Gastrocnemius medialis (tissue), 4 donors: Measurements from ENCODE around the gene SMOC2. TPM values are rescaled to one million over a fixed set of nuclear protein-coding genes. Genes with fewer than 3 reads are reported as not detected.

Source experiments
- ATAC-seq, 2 donors: fragments of 150-250 bp; one replicate each; pipeline ENCODE4 v1.9.1; 2016
- DNase-seq, 2 donors: peaks; one replicate each; pipeline ENCODE4 v3.0.0-alpha.2; 2019
- H3K27ac ChIP-seq, 4 donors: fragments of 200-600 bp; sonication (generic); 1 replicate in 1 of 4; 2 replicates in 3 of 4; pipeline ENCODE4 v1.5.1; 2016 to 2018; ENCODE audit warnings: mild to moderate bottlenecking in 2 of 4, moderate library complexity in 1 of 4
- H3K27me3 ChIP-seq, 3 donors: fragments of 200-600 bp; sonication (generic) in 2 of 3; 1 replicate in 1 of 3; 2 replicates in 2 of 3; pipeline versions ENCODE4 v1.5.1 to v1.6.0; 2016 to 2019; ENCODE audit warnings: mild to moderate bottlenecking in 1 of 3, moderate library complexity in 1 of 3
- H3K36me3 ChIP-seq, 2 donors: fragments of 200-600 bp; sonication (generic) in 1 of 2; one replicate each; pipeline ENCODE4 v1.5.1; 2017 to 2018
- H3K4me1 ChIP-seq, 2 donors: fragments of 200-600 bp; sonication (generic) in 1 of 2; one replicate each; pipeline ENCODE4 v1.5.1; 2016 to 2017; ENCODE audit warnings: mild to moderate bottlenecking in 2 of 2
- H3K4me3 ChIP-seq, 4 donors: fragments of 200-600 bp; sonication (generic) in 3 of 4; 1 replicate in 1 of 4; 2 replicates in 3 of 4; pipeline ENCODE4 v1.5.1; 2016 to 2019; ENCODE audit warnings: mild to moderate bottlenecking in 2 of 4
- H3K9me3 ChIP-seq, 3 donors: fragments of 200-600 bp; sonication (generic) in 2 of 3; 1 replicate in 1 of 3; 2 replicates in 2 of 3; pipeline ENCODE4 v1.5.1; 2016 to 2019
- POLR2A ChIP-seq, 2 donors: fragments of 450-650 bp; IDR thresholded peaks; one replicate each; pipeline ENCODE4 v1.6.1; 2017; ENCODE audit warnings: antibody characterized with exemption in 2 of 2, mild to moderate bottlenecking in 2 of 2, moderate library complexity in 2 of 2
- in situ Hi-C, 4 donors: fragments of 200-750 bp; cut with MboI; loops; one replicate each; pipeline versions ENCODE4 v1.15.0 to v1.8.0; 2017; ENCODE audit warnings: low sequenced_read_pairs in 4 of 4
- intact Hi-C: fragments of 100-400 bp; cut with DNase I; formaldehyde crosslinking; loops from one replicate; pipeline ENCODE4 v1.15.1; 2023; ENCODE audit warnings: low total_unique reads
- total RNA-seq, 4 donors: library from RNA; depleted of rRNA; stranded (reverse); fragments of >200 nt; gene quantifications; one replicate each; pipeline versions ENCODE4 v1.1.0 to v1.2.3, GENCODE V29; 2016
- TF ChIP-seq, protein P1 (sequence below), 5 experiments: fragments of 450-650 bp in 3 of 5; fragments of 200-600 bp in 2 of 5; sonication (generic) in 2 of 5; IDR thresholded peaks in 4 of 5; conservative IDR thresholded peaks in 1 of 5; 1 replicate in 4 of 5; 2 replicates in 1 of 5; pipeline ENCODE4 v1.5.1; 2016 to 2019; ENCODE audit warnings: antibody characterized with exemption in 5 of 5, mild to moderate bottlenecking in 3 of 5, moderate library complexity in 3 of 5

SMOC2 gene
- total RNA-seq, 4 donors from 2014 or later, result 7.2 to 34.4 (median 16.5) TPM

DNA sequence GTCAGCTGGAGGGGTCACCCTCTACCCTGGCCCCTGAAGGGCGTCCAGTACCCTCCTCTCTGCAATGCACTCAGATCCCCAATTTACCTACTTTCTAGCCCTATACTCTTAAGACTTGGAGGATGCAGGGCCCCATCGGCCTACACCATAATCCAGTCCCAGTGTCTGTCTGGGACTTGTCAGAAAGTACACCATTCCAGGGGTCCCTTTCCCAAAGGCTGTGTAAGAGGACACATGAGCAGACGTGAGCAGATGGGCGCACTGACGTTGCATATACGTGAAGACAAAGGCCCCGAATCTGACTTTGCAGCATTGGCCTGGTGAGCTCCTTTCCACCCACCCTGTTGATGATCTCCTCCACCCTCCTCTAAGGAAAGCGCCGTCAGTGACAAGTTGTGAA lies 20.9 kb upstream of the SMOC2 start:
- Histone ChIP-seq H3K9me3 (no peaks in the 10 kb centered on the region), H3K27ac (no peak overlapping the region), H3K4me3 (no peak overlapping the region), H3K36me3 (no peaks in the 10 kb centered on the region), H3K27me3 (no peaks in the 10 kb centered on the region), H3K4me1 (no peaks in the 10 kb centered on the region)
- TF ChIP-seq, protein P1, sequence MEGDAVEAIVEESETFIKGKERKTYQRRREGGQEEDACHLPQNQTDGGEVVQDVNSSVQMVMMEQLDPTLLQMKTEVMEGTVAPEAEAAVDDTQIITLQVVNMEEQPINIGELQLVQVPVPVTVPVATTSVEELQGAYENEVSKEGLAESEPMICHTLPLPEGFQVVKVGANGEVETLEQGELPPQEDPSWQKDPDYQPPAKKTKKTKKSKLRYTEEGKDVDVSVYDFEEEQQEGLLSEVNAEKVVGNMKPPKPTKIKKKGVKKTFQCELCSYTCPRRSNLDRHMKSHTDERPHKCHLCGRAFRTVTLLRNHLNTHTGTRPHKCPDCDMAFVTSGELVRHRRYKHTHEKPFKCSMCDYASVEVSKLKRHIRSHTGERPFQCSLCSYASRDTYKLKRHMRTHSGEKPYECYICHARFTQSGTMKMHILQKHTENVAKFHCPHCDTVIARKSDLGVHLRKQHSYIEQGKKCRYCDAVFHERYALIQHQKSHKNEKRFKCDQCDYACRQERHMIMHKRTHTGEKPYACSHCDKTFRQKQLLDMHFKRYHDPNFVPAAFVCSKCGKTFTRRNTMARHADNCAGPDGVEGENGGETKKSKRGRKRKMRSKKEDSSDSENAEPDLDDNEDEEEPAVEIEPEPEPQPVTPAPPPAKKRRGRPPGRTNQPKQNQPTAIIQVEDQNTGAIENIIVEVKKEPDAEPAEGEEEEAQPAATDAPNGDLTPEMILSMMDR (IDR thresholded peaks at IDR 0.05 in 4 of 5, conservative IDR thresholded peaks at IDR 0.05 in 1 of 5), result no peak
- no peak for TF ChIP-seq POLR2A (IDR thresholded peaks at IDR 0.05)
- no peak for DNase-seq
- intact Hi-C loops (no loop called here), in situ Hi-C loops (no loop called here)
- no peak for ATAC-seq

DNA sequence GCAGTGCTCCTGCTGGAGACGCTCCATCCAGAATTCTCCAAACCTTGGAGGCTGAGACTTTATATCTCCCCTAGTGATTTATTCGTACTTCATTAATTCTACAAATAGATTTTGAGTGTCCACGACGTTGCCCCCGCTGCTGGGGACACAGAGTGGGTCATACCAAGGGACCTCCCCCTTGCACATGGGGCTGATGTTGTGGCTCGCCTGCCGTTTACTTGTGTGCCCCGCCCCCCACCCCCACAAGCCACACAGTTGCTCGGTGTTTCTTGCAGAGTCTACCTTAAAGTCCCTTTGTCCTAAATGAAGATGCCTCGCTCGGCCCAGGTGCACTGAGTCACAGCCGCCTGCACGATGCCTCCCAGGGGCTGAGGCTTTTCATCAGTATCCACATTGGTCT lies 20.3 kb upstream of the SMOC2 start:
- no peak overlapping the region for H3K27ac ChIP-seq
- no peak overlapping the region for H3K4me3 ChIP-seq
- ATAC-seq (no peak), DNase-seq (no peak)
- no peaks in the 10 kb centered on the region for H3K9me3 ChIP-seq
- H3K4me1 ChIP-seq, result no peaks in the 10 kb centered on the region
- no peaks in the 10 kb centered on the region for H3K27me3 ChIP-seq
- intact Hi-C loops, result no loop called here
- TF ChIP-seq, protein P1 (IDR thresholded peaks at IDR 0.05 in 4 of 5, conservative IDR thresholded peaks at IDR 0.05 in 1 of 5), result no peak
- TF ChIP-seq POLR2A (IDR thresholded peaks at IDR 0.05), result no peak
- H3K36me3 ChIP-seq, result no peaks in the 10 kb centered on the region
- in situ Hi-C loops, result no loop called here

DNA sequence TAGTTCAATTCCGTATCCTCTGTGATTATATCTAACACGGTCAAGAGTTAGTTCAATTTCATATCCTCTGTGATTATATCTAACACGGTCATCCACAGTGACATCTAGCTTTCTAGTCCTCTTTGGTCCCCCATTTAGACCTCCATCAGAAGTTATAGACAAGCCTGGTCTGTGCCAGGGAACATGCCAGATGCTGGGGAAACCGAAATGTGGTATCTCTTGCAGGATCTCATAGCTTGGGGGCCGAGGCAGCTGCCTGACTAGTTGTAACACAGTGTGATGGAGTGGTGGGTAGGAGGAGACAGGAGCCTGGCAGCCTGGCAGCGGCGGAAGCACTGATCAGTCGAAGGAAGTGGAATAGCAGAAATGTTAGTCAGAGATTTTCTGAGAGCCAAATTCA lies 13.8 kb upstream of the SMOC2 start:
- Histone ChIP-seq H3K36me3 (no peaks in the 10 kb centered on the region), H3K27me3 (peaks cover 0 to 5% (median 0%) of the 10 kb centered on the region in 3 donors), H3K9me3 (no peaks in the 10 kb centered on the region), H3K27ac (no peak overlapping the region), H3K4me3 (no peak overlapping the region), H3K4me1 (no peaks in the 10 kb centered on the region)
- intact Hi-C loops, result no loop called here
- ATAC-seq (no peak), DNase-seq (no peak)
- TF ChIP-seq POLR2A (IDR thresholded peaks at IDR 0.05), result no peak
- TF ChIP-seq, protein P1 (IDR thresholded peaks at IDR 0.05 in 4 of 5, conservative IDR thresholded peaks at IDR 0.05 in 1 of 5), result no peak
- in situ Hi-C loops, result no loop called here

DNA sequence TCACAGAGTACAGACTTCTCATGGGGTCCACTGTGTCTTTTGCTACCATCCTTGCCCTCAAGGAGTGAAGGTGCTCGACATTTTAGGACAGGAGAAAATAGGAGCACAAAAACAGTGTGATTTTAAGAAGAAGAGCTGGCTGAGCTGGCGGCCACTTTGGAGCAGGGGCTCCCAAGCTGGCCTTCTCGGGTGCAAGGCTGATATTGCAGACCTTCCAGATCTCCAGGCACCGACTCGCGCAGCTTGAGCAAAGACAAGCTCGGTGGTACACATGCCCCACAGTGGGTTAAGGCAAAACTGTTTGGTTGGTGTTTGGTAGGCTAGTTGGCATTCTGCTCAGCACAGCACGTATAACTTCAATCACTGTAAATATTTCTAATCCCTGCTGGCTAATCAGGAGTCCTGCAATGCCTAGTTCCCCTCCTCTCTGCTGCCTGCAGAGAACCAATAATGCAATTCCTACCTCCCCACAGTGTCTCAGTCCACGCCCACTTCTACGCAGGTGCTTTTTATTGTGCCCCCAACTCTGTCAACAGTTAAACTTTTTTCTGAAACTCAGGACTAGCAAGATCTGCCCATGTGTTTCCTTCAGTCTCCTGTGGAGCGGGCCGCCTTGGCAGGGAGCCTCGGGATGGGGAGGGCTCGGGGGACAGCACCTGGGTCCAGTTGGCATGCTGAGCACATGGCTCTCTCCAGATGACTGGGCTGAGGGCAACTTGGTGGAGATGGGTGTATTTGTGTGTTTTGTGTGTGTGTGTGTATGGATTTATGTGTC lies 12.7 kb upstream of the SMOC2 start:
- no peak overlapping the region for H3K4me3 ChIP-seq
- TF ChIP-seq, protein P1 (IDR thresholded peaks at IDR 0.05 in 4 of 5, conservative IDR thresholded peaks at IDR 0.05 in 1 of 5), result no peak
- TF ChIP-seq POLR2A (IDR thresholded peaks at IDR 0.05), result no peak
- in situ Hi-C loops (no loop called here), intact Hi-C loops (no loop called here)
- no peaks in the 10 kb centered on the region for H3K36me3 ChIP-seq
- DNase-seq (no peak), ATAC-seq (no peak)
- H3K9me3 ChIP-seq, result no peaks in the 10 kb centered on the region
- no peaks in the 10 kb centered on the region for H3K4me1 ChIP-seq
- H3K27ac ChIP-seq, result no peak overlapping the region
- peaks cover 0 to 5% (median 0%) of the 10 kb centered on the region in 3 donors for H3K27me3 ChIP-seq
